Inferior parietal cortex (tissue), 1 donor: ENCODE results near the gene ACAN.

ENCODE experiments used
- DNase-seq: peaks from one replicate; pipeline ENCODE4 v3.0.0-alpha.2; 2016; ENCODE audit errors: extremely low spot score

ACAN gene

DNA sequence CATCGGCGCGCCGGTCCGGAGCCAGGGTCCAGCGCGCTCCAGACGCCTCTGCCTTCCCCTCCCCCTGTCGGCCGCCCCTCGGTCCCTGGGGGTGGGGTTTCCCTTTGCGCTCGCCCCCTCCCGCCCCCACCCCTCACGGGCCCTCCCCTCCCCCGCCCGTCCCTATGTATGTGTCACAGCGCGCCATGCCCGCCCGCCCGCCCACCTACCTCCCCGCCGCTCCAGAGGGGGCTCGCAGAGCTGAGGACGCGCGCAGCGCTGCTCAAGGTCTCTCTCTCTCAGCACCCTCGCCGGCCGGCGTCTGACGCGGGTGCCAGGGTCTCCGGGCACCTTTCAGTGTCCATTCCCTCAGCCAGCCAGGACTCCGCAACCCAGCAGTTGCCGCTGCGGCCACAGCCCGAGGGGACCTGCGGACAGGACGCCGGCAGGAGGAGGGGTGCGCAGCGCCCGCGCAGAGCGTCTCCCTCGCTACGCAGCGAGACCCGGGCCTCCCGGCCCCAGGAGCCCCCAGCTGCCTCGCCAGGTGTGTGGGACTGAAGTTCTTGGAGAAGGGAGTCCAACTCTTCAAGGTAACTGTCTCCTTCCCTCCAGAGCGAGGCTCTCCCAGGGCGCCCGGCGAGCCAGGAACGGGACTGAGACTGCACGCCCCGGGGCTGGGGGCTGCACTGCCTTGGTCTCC lies at the start of gene ACAN:
ACAN (plus strand) TSS at position 196 of the 679 bp plus-strand sequence. CDS start 32,771 bp downstream, outside the sequence.
- DNase-seq: no peak

DNA sequence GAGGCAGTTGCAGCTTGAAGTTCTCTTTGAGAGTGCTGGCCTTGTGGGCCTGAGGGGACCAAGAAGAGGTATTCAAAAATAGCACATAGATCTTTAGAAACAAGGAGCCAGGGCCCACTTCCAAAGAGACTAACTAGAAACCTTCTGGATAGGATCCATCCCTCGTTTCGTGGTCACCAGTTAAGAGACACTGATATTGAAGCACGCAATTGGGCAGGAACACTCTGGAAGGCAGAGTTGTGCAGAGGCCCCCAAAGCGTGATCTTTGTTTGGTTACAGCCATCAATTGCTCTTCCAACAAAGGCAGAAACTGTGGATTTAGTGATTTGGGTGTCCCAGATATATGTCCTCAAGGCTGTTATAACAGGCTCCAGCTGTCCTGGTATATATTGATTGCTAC lies 46.7 kb upstream of the ACAN start:
- no peak for DNase-seq

DNA sequence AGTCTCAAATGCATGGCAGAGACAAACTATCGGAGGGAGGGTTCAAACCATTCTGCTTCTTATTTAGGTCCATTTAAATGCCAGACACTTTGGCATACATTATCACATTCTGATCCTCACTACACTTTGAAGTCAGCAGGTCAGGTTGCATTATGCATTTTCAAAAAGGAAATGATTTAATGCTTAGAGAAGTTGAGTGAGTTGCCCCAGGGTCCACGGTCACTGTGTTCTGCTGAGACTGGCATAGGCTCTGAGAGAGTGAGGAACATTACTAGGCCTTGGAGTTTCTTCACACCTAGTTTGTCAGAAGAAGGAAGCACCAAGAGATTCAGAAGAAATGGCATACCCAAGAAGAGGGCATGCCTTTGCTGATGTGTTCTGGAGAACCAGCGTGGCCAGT lies 46.3 kb upstream of the ACAN start:
- DNase-seq: no peak

DNA sequence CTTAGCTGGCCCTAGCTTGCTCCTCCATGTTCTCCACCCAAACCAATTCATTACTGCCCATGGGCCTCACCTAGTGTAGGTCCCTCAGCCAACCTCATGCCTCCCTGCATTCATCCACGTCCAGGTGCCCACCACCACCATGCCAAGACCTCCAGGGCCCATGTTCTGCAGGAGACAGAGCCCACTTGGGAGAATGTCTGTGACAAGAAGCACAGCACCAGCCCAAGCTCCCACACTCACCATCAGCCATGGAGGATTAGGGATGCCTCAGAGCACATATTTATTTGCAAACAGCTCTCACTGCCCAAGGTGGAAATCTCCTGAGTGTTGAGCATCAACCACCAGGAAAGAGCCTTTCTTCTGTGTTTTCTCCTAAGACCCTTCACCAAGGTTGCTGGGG lies 43.4 kb upstream of the ACAN start:
- DNase-seq: no peak

DNA sequence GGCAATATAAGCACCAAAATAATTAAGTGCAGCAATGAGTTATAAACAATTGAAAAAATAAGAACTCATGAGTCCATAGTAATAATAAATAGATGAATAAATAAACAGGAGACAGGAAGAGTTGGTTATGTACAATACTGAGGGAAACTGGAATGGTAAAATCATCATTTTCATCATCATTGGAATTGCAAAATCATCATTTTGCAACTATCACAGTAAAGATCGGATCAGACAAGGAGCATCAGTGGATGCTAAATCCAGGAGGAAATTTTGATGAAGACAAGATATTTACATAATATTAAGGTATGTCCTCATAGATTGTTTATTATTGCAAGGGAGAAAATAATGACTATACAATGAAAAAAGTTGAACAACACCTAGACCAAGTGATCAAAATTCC lies 38.8 kb upstream of the ACAN start:
- no peak for DNase-seq

GRCh38 chr15:88765212-88765611 lies 38.0 kb upstream of the ACAN start:
- DNase-seq: no peak

DNA sequence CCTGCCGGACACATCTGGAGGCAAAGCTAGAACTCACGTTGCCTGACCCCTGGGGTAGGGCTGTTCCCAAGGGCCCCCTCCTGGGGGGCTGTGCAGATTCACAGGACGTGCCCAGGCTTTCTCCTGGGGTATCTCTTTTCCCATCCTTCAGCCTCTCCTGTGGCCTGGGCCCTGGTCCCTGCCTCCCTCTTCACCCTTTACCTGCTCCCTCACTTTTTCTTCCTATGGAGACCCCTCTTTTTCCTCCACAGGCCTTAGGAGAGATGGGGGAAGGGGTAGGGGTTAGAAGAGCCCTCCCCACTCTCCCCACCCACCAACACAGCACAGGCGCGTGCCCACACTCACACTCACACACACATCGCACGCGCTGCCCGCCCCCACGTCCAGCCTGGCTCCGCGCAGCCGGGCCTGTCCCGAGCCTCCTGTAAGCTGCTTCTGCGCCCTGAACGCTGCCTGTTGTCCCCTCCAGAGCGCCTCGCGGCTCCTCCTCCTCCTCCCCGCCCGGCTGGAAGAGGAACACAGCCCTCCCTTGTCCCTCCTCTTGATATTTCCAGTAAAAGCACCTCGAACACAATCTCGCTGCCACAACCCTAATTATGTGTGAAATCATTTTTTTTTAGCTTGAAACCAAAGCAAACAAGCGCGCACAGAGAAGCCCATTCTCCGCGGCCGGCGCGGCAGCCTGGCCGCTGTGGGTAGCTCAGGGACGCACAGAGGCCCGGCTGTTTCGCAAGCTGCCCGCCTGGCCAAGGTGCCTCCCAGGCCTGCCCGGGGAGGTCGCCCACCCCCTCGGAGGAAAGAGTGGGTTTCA lies 33.9 kb upstream of the ACAN start:
- DNase-seq: no peak

DNA sequence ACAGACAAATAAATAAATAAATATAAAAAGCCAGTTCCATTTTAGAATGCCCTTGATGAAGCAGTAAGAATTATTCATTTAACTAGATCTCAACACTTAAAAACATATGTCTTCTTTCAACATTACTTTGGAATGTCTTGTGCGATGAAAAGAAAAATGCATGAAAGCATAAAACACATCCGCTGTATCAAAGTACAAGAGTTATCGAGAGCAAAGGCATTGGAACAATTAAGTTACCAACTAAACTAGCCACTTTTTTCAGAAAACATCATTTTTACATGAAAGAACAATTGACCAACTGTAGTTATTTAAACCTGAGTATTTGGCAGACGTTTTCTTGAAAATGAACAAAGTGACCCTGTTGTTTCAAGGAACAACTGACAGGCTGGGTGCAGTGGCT lies 27.5 kb upstream of the ACAN start:
- DNase-seq: no peak

GRCh38 chr15:88776646-88777045 lies 26.6 kb upstream of the ACAN start:
- DNase-seq: peak; percentile 32

- no peak for DNase-seq
These were observed 23.3 kb upstream of the ACAN start for GRCh38 chr15:88779944-88780343.

DNA sequence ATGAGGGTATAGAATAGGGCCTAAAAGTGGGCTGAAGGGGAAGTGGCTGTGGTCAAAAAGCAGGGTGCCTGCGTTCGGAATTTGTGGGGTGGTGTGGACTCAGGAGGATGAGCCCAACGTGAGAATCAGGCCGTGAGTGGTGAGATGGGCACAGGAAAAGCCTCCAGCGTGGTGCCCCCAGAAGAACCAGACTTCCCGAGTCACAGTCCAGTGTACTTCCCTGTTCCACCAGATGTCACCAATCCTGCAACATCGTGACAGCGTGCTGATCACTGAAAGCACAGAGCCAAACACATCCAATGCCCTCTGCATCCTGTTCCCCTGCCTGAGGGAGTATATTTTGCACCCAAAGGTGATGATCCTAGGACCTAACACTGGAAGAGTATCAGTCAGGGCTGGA lies 20.8 kb upstream of the ACAN start:
- DNase-seq: no peak

- no peak for DNase-seq
These were observed 18.0 kb upstream of the ACAN start for GRCh38 chr15:88785217-88785616.

DNA sequence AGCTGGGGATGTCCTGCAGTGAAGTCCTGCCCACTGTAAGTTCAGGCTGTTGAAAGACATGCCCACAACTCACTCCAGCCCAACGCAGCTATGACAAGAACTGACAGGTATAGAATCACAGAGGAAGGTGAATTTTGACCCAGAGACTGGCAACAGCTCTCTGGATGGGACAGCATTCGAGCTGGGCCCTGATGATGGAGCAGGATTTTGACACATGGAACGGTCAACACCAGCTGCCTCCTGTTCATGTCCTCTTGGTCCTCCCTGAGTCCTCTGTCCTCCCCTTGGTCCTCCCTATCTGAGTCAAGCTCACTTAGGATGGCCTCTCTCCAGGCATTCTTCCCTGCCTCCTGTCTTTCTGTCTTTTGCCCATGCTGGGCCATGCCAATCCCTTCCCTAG lies 15.2 kb upstream of the ACAN start:
- DNase-seq: no peak

DNA sequence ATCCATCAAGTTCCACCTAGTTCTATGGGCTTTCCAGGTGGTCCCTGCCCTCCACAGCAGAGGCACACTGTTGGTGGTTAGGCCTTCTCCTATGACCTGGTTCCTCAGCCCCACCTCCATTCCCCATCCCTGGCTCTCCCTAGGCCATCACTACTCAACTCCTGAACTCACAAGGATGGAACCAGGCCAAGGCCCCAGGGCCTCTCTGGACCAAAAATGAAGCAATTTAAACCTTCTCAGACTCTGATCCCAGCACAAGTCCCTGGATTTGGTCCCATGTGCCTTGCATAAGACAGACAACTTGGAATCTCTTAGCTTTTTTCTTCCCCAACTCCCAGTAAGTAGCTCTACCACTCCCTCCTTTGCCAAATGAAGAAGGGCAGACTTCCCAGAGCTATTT lies 14.4 kb upstream of the ACAN start:
- no peak for DNase-seq

GRCh38 chr15:88790486-88790885 lies 12.8 kb upstream of the ACAN start:
- no peak for DNase-seq

- no peak for DNase-seq
These were observed 11.6 kb upstream of the ACAN start for GRCh38 chr15:88791637-88792036.

DNA sequence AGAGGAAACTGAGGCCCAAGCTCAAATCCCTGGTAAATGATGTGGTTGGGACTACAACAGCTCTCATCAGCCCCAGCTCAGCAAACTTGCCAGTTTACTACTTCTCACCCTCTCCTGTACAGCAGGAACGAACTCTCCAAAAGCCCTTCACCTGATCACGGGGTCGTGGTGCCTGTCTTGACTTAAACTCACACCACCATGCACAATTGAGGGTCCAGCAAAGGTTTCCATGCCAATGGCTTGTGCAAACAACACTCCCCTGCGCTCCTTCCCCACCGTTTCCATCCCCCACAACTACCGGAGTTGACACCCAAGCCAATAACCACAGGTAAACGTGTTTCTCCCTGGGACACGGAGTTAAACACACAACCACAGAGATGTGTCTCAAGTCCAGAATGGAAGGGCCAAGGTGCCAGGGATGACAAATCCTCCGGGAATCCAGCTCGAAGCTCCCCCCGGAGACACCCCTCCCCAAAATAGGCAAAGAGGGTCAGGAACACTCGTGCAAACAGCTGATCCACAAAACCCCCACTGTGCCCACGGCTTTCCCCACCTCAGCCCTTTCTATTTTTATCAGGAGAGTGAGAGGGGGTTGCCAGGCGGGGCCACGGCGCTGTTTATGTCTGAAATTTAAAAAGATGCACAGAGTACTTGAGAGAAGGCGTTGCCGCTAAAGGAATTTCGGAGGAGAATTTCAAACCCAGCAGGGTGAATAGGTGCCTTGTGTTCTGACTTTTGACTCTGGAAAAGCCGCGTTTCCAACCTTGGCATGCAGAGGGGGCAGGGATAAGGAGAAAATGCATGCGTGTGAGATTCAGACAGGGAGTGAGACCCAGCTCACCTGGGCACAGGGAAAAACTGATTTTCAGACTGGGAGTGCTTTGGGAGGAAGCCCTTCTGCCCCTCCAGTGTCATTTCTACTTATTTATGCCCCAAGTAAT lies 10.6 kb upstream of the ACAN start:
- no peak for DNase-seq

DNA sequence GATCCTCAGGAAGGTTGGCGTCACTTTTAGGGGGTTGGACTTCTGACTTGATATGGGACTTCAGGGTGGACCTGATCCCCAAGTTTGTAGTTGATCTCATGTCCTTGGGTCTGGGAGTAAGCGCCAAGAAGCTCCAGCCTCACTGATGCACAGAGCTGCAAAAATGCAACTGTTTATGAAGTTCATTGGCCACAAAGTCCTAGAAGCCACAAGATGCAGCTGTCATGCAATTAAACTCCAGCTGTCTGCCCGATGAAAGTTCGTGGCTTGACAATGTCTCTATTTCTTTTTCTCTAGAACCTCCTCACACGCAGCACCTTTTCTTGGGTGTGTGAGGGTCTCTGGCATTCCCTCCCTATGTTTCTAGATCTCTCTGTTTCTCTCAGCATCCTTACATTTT lies 9.2 kb upstream of the ACAN start:
- no peak for DNase-seq

DNA sequence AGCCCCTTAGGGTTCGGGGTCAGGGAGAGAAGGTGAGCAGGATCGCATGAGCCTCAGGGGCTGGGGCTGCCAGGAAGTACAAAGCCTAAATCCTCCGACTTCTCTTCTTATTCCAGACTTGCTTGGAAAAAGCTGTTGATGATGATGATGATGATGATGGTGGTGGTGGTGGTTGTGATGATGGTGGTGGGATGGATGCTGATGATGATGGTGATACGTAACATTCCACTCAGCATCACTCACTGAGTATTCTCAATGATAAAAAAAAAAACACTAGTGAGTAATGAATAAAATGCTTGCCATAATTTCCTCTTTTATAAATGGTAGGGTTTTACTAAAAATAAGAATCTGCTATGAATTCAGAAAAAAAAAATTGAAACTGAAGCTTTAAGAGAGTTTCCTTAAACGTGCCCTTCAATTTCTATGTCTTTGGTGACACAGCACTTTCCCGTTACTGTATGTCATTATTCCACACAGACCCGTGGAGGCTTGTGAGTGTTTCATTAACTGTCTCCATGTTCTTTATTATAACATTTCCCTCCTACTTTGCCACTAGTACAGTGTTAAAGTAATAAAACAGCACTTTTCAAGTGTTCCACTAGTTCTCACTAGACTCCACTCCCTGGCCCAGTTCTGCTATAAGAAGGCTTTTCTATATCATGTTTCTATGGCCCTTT lies 5.4 kb upstream of the ACAN start:
- no peak for DNase-seq

- DNase-seq: no peak
These were observed 3.9 kb upstream of the ACAN start for GRCh38 chr15:88799341-88799740.

- no peak for DNase-seq
These were observed 3.2 kb upstream of the ACAN start for GRCh38 chr15:88800026-88800425.

GRCh38 chr15:88800738-88801137 lies 2.5 kb upstream of the ACAN start:
- DNase-seq: no peak
